D341Med (cell line): Measurements from ENCODE around the gene ZNF552.

Experiments
- DNase-seq: peaks from one replicate; pipeline ENCODE4 v3.0.0; 2012; ENCODE audit warnings: low spot score

The ZNF552 gene

GRCh38 chr19:57776764-57777296 is 37.9 kb downstream of the ZNF552 start:
- no peak for DNase-seq

DNA sequence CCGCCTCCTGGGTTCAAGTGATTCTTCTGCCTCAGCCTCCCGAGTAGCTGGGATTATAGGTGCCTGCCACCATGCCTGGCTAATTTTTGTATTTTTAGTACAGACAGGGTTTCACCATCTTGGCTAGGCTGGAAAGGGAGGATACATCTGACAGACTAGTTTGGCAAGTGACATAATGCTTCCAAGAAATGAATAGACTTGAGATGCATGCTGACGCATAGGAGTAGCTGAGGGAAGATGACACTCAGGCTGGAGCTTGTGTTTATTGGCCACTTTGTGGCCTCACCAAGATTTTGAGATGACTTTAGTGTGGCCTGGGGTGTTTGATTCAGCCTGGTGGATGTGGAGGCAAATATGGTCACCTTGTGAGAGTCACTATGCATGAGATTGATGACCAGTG is 41.2 kb downstream of the ZNF552 start:
- no peak for DNase-seq

DNA sequence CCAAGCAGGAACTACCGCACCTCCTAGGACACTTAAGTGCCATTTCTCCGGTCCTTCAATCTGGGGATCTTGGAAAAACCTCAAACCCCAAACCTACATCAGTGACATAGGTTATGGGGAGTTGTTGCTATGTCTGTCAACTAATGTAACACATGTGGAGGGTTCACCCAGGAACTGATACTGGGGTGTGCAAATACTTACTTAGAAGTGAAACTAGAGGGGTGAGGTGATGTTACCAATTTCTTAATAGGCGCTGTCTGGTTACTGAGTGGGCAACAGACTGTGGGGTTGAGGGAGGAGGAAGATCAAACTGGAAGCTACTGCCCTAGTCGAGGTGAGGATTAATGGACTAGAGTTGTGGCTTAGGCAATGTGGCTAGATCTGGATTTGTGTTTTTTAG is 43.3 kb downstream of the ZNF552 start:
- DNase-seq = no peak

DNA sequence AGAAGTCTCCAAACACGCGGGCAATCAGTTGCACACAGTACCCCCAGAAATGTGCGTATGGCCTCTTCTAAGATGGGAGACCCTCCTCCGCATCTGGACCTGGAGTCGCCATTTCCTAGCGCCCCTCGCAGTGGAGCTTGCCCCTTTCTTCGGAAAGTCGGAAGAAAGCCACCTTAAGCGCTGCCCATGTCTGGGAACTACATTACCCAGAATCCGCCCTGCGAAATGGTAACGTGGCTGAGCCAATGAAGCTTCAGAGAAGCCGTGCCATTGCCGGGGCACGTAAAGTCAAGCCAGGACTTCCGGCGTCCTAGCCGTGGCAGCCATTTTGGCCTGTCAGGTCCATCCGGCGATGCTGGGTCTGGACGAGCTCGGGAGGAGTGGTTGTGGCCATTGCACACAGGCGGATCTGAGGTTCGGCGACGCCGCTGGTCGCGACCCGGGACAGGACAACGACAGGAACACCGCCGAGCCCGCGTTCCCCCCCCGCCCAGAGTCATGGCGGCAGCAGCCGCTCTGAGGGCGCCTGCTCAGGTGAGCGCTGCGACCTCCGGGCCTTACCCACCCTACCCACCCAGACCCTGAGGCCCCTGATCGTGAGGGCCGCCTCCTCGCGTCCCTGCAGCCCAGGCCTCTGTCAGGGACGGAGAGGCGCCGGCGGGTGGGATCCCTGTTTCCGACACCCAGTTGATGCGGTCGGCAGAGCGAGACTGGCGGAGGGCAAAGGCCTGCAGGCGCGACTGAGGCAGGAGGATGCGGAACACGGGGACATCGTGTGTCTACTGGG is 45.2 kb downstream of the ZNF552 start, which contains the start of gene ZNF586:
Gene ZNF586, plus strand, starts transcription at position 332 of the 787 bp plus-strand sequence. Its CDS starts 167 bp downstream, at position 499.
- peak; percentile 95 for DNase-seq

GRCh38 chr19:57759096-57759495 is 55.6 kb downstream of the ZNF552 start:
- no peak for DNase-seq

DNA sequence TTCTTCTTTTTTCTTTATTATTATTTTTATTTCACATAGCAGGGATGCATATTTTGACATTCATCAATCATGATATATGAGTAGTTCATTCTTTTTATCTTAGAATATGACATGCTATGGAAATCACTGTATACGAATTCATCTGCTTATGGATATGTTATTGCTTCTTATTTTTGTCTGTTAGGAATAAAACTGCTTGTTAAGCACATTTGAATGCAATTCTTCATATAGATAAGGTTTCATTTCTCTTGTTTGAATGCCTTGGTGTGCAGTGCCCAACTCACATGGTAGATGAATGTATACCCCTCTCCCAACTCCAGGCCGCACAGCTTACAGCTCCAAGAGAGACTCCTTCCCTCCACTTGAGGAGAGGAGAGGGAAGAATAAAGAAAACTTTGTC is 56.8 kb downstream of the ZNF552 start:
- DNase-seq = no peak
